WTC11 (cell line): Measurements from ENCODE around the gene B4GALNT1. TPM values are rescaled to one million over a fixed set of nuclear protein-coding genes. Genes with fewer than 3 reads are reported as not detected.

Source experiments
- ATAC-seq: fragments of 200-7000 bp; cut with Tn5 transposase; 2 replicates; pipeline ENCODE4 v1.10.0; 2021; ENCODE audit warnings: mild to moderate bottlenecking, moderate library complexity
- CTCF ChIA-PET: fragments of 300-600 bp; sonication (Branson Sonifier 250); formaldehyde crosslinking; loops from one replicate; lab custom pipeline; 2021; ENCODE audit warnings: antibody characterized with exemption; lab: Charles Lee
- POLR2A ChIA-PET: fragments of 350-600 bp; sonication (Branson Sonifier 250); formaldehyde crosslinking; loops from one replicate; lab custom pipeline; 2021; ENCODE audit warnings: antibody characterized with exemption; lab: Charles Lee
- DNase-seq: peaks from one replicate; pipeline ENCODE4 v3.0.0; 2021; ENCODE audit warnings: low spot score
- H3K27ac Mint-ChIP-seq: 2 replicates; pipeline ENCODE4 v1.8.0; 2021; ENCODE audit warnings: mixed read lengths
- H3K27me3 Mint-ChIP-seq: 2 replicates; pipeline ENCODE4 v1.8.0; 2021; ENCODE audit warnings: low read depth, mild to moderate bottlenecking, moderate library complexity, mixed read lengths
- H3K36me3 Mint-ChIP-seq: 2 replicates; pipeline ENCODE4 v1.8.0; 2021; ENCODE audit warnings: mixed read lengths
- H3K4me1 Mint-ChIP-seq: 2 replicates; pipeline ENCODE4 v1.8.0; 2022; ENCODE audit warnings: mixed read lengths
- H3K4me3 Mint-ChIP-seq: 2 replicates; pipeline ENCODE4 v1.8.0; 2021; ENCODE audit warnings: mild to moderate bottlenecking, moderate library complexity, mixed read lengths
- H3K9me3 Mint-ChIP-seq: 2 replicates; pipeline ENCODE4 v1.8.0; 2021; ENCODE audit warnings: mixed read lengths
- CBFB ChIP-seq: sonication (generic); formaldehyde crosslinking; IDR thresholded peaks from 2 replicates; pipeline ENCODE4 v1.8.1; 2022; ENCODE audit warnings: mild to moderate bottlenecking, low read depth, missing genetic modification reagents
- CDX4 ChIP-seq: fragments of 250-450 bp; sonication (Bioruptor Pico); IDR thresholded peaks from 2 replicates; pipeline ENCODE4 v1.9.0; 2021; ENCODE audit warnings: moderate library complexity, mild to moderate bottlenecking, inconsistent platforms, borderline replicate concordance
- E2F4 ChIP-seq: sonication (generic); formaldehyde crosslinking; IDR thresholded peaks from 2 replicates; pipeline ENCODE4 v1.8.1; 2022; ENCODE audit warnings: low read depth, mild to moderate bottlenecking, moderate library complexity, missing genetic modification reagents, borderline replicate concordance
- GRHL2 ChIP-seq: fragments of 250-450 bp; sonication (Bioruptor Pico); IDR thresholded peaks from 2 replicates; pipeline ENCODE4 v1.8.0; 2022; ENCODE audit warnings: mild to moderate bottlenecking, moderate library complexity; ENCODE audit not compliant: insufficient replicate concordance, severe bottlenecking
- GTF2I ChIP-seq: fragments of 250-450 bp; sonication (Bioruptor Pico); conservative IDR thresholded peaks from 2 replicates; pipeline ENCODE4 v1.4.0; 2021; ENCODE audit warnings: mild to moderate bottlenecking
- HMGA2 ChIP-seq: fragments of 250-450 bp; sonication (Bioruptor Pico); IDR thresholded peaks from 2 replicates; pipeline ENCODE4 v1.4.0; 2021; ENCODE audit warnings: mild to moderate bottlenecking, moderate library complexity
- IRF2 ChIP-seq: sonication (generic); formaldehyde crosslinking; IDR thresholded peaks from 2 replicates; pipeline ENCODE4 v1.8.0; 2022; ENCODE audit warnings: low read depth, missing genetic modification reagents, borderline replicate concordance
- JUN ChIP-seq: sonication (generic); formaldehyde crosslinking; IDR thresholded peaks from 2 replicates; pipeline ENCODE4 v1.8.0; 2023; ENCODE audit warnings: mild to moderate bottlenecking, missing genetic modification reagents
- MYBL2 ChIP-seq: sonication (generic); formaldehyde crosslinking; IDR thresholded peaks from 2 replicates; pipeline ENCODE4 v1.8.1; 2023; ENCODE audit warnings: mild to moderate bottlenecking, moderate library complexity, missing genetic modification reagents
- OVOL2 ChIP-seq: fragments of 250-450 bp; sonication (Bioruptor Pico); IDR thresholded peaks from 2 replicates; pipeline ENCODE4 v1.9.0; 2021; ENCODE audit warnings: mild to moderate bottlenecking, borderline replicate concordance
- TEAD4 ChIP-seq: sonication (generic); formaldehyde crosslinking; IDR thresholded peaks from 2 replicates; pipeline ENCODE4 v1.8.0; 2022; ENCODE audit warnings: mild to moderate bottlenecking, missing genetic modification reagents
- USF1 ChIP-seq: sonication (generic); formaldehyde crosslinking; IDR thresholded peaks from 2 replicates; pipeline ENCODE4 v1.8.0; 2022; ENCODE audit warnings: mild to moderate bottlenecking, missing genetic modification reagents
- ZNF263 ChIP-seq: sonication (generic); formaldehyde crosslinking; IDR thresholded peaks from 2 replicates; pipeline ENCODE4 v1.8.1; 2022; ENCODE audit warnings: low read depth, mild to moderate bottlenecking, moderate library complexity, missing genetic modification reagents
- total RNA-seq: library from RNA; stranded (reverse); gene quantifications from 3 replicates; pipeline ENCODE4 v1.2.3, GENCODE V29; 2021
- TF ChIP-seq, protein P1 (sequence below): sonication (generic); formaldehyde crosslinking; IDR thresholded peaks from 2 replicates; pipeline ENCODE4 v1.8.1; 2023; ENCODE audit warnings: mild to moderate bottlenecking, missing genetic modification reagents
- TF ChIP-seq, protein P2 (sequence below): sonication (generic); formaldehyde crosslinking; IDR thresholded peaks from 2 replicates; pipeline ENCODE4 v1.8.1; 2022; ENCODE audit warnings: mild to moderate bottlenecking, moderate library complexity, missing genetic modification reagents
- TF ChIP-seq, protein P3 (sequence below): sonication (generic); formaldehyde crosslinking; IDR thresholded peaks from 2 replicates; pipeline ENCODE4 v1.8.0; 2023; ENCODE audit warnings: missing genetic modification reagents
- TF ChIP-seq, protein P4 (sequence below): fragments of 200-600 bp; IDR thresholded peaks from 2 replicates; pipeline ENCODE4 v1.8.0; 2022; ENCODE audit warnings: antibody characterized with exemption

B4GALNT1 gene
- total RNA-seq, 1 experiment from 2014 or later = 1.2 TPM

GRCh38 chr12:57640175-57641042, 7.4 kb upstream of the B4GALNT1 start:
- CTCF ChIA-PET = no interaction called here
- POLR2A ChIA-PET = no interaction called here

More at GRCh38 chr12:57640175-57641042, 7.4 kb upstream of the B4GALNT1 start:
- no peak overlapping the region for H3K27ac Mint-ChIP-seq
- H3K4me3 Mint-ChIP-seq = no peak overlapping the region
- TF ChIP-seq, protein P1, sequence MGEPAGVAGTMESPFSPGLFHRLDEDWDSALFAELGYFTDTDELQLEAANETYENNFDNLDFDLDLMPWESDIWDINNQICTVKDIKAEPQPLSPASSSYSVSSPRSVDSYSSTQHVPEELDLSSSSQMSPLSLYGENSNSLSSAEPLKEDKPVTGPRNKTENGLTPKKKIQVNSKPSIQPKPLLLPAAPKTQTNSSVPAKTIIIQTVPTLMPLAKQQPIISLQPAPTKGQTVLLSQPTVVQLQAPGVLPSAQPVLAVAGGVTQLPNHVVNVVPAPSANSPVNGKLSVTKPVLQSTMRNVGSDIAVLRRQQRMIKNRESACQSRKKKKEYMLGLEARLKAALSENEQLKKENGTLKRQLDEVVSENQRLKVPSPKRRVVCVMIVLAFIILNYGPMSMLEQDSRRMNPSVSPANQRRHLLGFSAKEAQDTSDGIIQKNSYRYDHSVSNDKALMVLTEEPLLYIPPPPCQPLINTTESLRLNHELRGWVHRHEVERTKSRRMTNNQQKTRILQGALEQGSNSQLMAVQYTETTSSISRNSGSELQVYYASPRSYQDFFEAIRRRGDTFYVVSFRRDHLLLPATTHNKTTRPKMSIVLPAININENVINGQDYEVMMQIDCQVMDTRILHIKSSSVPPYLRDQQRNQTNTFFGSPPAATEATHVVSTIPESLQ = no peak
- TF ChIP-seq TEAD4 (CRISPR knock-in tag) (no peak), HMGA2 (no peak), MYBL2 (CRISPR knock-in tag) (no peak), GTF2I (CRISPR knock-in tag) (no peak), USF1 (CRISPR knock-in tag) (no peak), GRHL2 (CRISPR knock-in tag) (no peak), OVOL2 (CRISPR knock-in tag) (no peak), CDX4 (CRISPR knock-in tag) (no peak), CBFB (CRISPR knock-in tag) (no peak), E2F4 (CRISPR knock-in tag) (no peak), JUN (no peak), IRF2 (CRISPR knock-in tag) (no peak), ZNF263 (CRISPR knock-in tag) (no peak)
- TF ChIP-seq, protein P2, sequence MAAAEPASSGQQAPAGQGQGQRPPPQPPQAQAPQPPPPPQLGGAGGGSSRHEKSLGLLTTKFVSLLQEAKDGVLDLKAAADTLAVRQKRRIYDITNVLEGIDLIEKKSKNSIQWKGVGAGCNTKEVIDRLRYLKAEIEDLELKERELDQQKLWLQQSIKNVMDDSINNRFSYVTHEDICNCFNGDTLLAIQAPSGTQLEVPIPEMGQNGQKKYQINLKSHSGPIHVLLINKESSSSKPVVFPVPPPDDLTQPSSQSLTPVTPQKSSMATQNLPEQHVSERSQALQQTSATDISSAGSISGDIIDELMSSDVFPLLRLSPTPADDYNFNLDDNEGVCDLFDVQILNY = no peak
- TF ChIP-seq, protein P3, sequence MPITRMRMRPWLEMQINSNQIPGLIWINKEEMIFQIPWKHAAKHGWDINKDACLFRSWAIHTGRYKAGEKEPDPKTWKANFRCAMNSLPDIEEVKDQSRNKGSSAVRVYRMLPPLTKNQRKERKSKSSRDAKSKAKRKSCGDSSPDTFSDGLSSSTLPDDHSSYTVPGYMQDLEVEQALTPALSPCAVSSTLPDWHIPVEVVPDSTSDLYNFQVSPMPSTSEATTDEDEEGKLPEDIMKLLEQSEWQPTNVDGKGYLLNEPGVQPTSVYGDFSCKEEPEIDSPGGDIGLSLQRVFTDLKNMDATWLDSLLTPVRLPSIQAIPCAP (CRISPR knock-in tag) = no peak
- TF ChIP-seq, protein P4, sequence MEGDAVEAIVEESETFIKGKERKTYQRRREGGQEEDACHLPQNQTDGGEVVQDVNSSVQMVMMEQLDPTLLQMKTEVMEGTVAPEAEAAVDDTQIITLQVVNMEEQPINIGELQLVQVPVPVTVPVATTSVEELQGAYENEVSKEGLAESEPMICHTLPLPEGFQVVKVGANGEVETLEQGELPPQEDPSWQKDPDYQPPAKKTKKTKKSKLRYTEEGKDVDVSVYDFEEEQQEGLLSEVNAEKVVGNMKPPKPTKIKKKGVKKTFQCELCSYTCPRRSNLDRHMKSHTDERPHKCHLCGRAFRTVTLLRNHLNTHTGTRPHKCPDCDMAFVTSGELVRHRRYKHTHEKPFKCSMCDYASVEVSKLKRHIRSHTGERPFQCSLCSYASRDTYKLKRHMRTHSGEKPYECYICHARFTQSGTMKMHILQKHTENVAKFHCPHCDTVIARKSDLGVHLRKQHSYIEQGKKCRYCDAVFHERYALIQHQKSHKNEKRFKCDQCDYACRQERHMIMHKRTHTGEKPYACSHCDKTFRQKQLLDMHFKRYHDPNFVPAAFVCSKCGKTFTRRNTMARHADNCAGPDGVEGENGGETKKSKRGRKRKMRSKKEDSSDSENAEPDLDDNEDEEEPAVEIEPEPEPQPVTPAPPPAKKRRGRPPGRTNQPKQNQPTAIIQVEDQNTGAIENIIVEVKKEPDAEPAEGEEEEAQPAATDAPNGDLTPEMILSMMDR = no peak
- DNase-seq (no peak), ATAC-seq (no peak)
- H3K36me3 Mint-ChIP-seq = peaks cover 15% of the 10 kb centered on the region
- peaks cover 36% of the 10 kb centered on the region for H3K27me3 Mint-ChIP-seq
- H3K4me1 Mint-ChIP-seq = peaks cover 17% of the 10 kb centered on the region
- H3K9me3 Mint-ChIP-seq = peaks cover 28% of the 10 kb centered on the region
